GM18858 (cell line): ENCODE results near the gene TYR.
"Not testable (repeated sequence)": the region's sequence is repeated elsewhere in the genome, so short reads cannot be mapped to it uniquely, and the experiment has no call there.

Experiments
- ATAC-seq: cut with Tn5 transposase; IDR thresholded peaks from one replicate; pipeline ENCODE4 v1.9.1; 2021; ENCODE audit not compliant: unreplicated experiment

The TYR gene

GRCh38 chr11:89177691-89178231, at the start of gene TYR:
Gene TYR (plus strand): TSS chr11:89177875. CDS start chr11:89177954, 79 bp downstream.
- ATAC-seq = no peak

GRCh38 chr11:89136606-89137005, 41.1 kb upstream of the TYR start:
- no peak for ATAC-seq

- no peak for ATAC-seq
These were observed 30.4 kb upstream of the TYR start for GRCh38 chr11:89147229-89147628.

- no peak for ATAC-seq
These were observed 17.7 kb upstream of the TYR start for GRCh38 chr11:89159974-89160373.

GRCh38 chr11:89161949-89162348, 15.7 kb upstream of the TYR start:
- ATAC-seq = no peak

- ATAC-seq = no peak
These were observed 14.0 kb upstream of the TYR start for GRCh38 chr11:89163686-89164085.

GRCh38 chr11:89168396-89168795, 9.3 kb upstream of the TYR start:
- ATAC-seq = no peak

- ATAC-seq = no peak
These were observed 1.9 kb upstream of the TYR start for GRCh38 chr11:89175796-89176195.

- no peak for ATAC-seq
These were observed 737 bp upstream of the TYR start for GRCh38 chr11:89176938-89177337.

GRCh38 chr11:89181111-89181510, 3.4 kb downstream of the TYR start:
- no peak for ATAC-seq

GRCh38 chr11:89182773-89183518, 5.3 kb downstream of the TYR start:
- no peak for ATAC-seq

- no peak for ATAC-seq
These were observed 6.3 kb downstream of the TYR start for GRCh38 chr11:89184021-89184420.

GRCh38 chr11:89189776-89190175, 12.1 kb downstream of the TYR start:
- ATAC-seq = no peak

GRCh38 chr11:89201138-89201537, 23.5 kb downstream of the TYR start:
- ATAC-seq = no peak

GRCh38 chr11:89203814-89204213, 26.1 kb downstream of the TYR start:
- ATAC-seq = no peak

GRCh38 chr11:89205378-89205777, 27.7 kb downstream of the TYR start:
- ATAC-seq = no peak

GRCh38 chr11:89220684-89221339, 43.1 kb downstream of the TYR start:
- ATAC-seq = no peak

GRCh38 chr11:89235083-89235482, 57.4 kb downstream of the TYR start:
- ATAC-seq = no peak

- ATAC-seq = no peak
These were observed 58.3 kb downstream of the TYR start for GRCh38 chr11:89235976-89236375.

- ATAC-seq = not testable (repeated sequence)
These were observed 69.3 kb downstream of the TYR start for GRCh38 chr11:89247007-89247406.

GRCh38 chr11:89249196-89249595, 71.5 kb downstream of the TYR start:
- no peak for ATAC-seq

- ATAC-seq = not testable (repeated sequence)
These were observed 83.8 kb downstream of the TYR start for GRCh38 chr11:89261483-89261882.
